Limb (tissue), 2 donors: Measurements from ENCODE around the gene ZDHHC1.
"Not testable (repeated sequence)": the region's sequence is repeated elsewhere in the genome, so short reads cannot be mapped to it uniquely, and the experiment has no call there.

Experiments
- DNase-seq, 2 donors: peaks; one replicate each; pipeline ENCODE4 v3.0.0-alpha.2; 2016; ENCODE audit errors: extremely low spot score in 2 of 2

Gene ZDHHC1

GRCh38 chr16:67430977-67431774 lies 14.9 kb upstream of the ZDHHC1 start, which contains the start of gene HSD11B2:
HSD11B2 (plus strand) TSS chr16:67431121; CDS start chr16:67431249, 128 bp downstream.
- peak in 1 of 2 donors; percentile 77 for DNase-seq

GRCh38 chr16:67430504-67430976 lies 14.3 kb upstream of the ZDHHC1 start:
- peak in 1 of 2 donors; percentile 53 for DNase-seq

GRCh38 chr16:67429799-67430503 lies 13.7 kb upstream of the ZDHHC1 start:
- no peak for DNase-seq

GRCh38 chr16:67429053-67429798 lies 12.9 kb upstream of the ZDHHC1 start:
- DNase-seq: no peak

- DNase-seq: peak in 1 of 2 donors; percentile 60
These were observed 12.0 kb upstream of the ZDHHC1 start for GRCh38 chr16:67428146-67428731.

- DNase-seq: no peak
These were observed 10.7 kb upstream of the ZDHHC1 start for GRCh38 chr16:67426950-67427349.

- no peak for DNase-seq
These were observed 9.7 kb upstream of the ZDHHC1 start for GRCh38 chr16:67426022-67426421.

- no peak for DNase-seq
These were observed 9.3 kb upstream of the ZDHHC1 start for GRCh38 chr16:67425580-67425979.

- DNase-seq: no peak
These were observed 8.8 kb upstream of the ZDHHC1 start for GRCh38 chr16:67425061-67425460.

- DNase-seq: no peak
These were observed 8.0 kb upstream of the ZDHHC1 start for GRCh38 chr16:67424261-67424615.

- DNase-seq: no peak
These were observed 7.5 kb upstream of the ZDHHC1 start for GRCh38 chr16:67423611-67424260.

- no peak for DNase-seq
These were observed 6.7 kb upstream of the ZDHHC1 start for GRCh38 chr16:67423015-67423414.

GRCh38 chr16:67421030-67421429 lies 4.8 kb upstream of the ZDHHC1 start:
- DNase-seq: no peak

GRCh38 chr16:67419931-67420330 lies 3.7 kb upstream of the ZDHHC1 start:
- no peak for DNase-seq

- no peak for DNase-seq
These were observed 3.2 kb upstream of the ZDHHC1 start for GRCh38 chr16:67419502-67419901.

GRCh38 chr16:67417333-67418061 lies 1.2 kb upstream of the ZDHHC1 start:
- no peak for DNase-seq

- not testable (repeated sequence) for DNase-seq
These were observed 856 bp downstream of the ZDHHC1 start for GRCh38 chr16:67415421-67415820.

- DNase-seq: no peak
These were observed 2.0 kb downstream of the ZDHHC1 start for GRCh38 chr16:67413978-67414911.

- DNase-seq: no peak
These were observed 4.0 kb downstream of the ZDHHC1 start for GRCh38 chr16:67412294-67412693.
